HG03139 (cell line): Measurements from ENCODE around the gene TNFRSF8.
"Not testable (repeated sequence)": the region's sequence is repeated elsewhere in the genome, so short reads cannot be mapped to it uniquely, and the experiment has no call there.

ENCODE experiments used
- ATAC-seq: cut with Tn5 transposase; IDR thresholded peaks from one replicate; pipeline ENCODE4 v1.9.1; 2021; ENCODE audit not compliant: unreplicated experiment

TNFRSF8 gene

DNA sequence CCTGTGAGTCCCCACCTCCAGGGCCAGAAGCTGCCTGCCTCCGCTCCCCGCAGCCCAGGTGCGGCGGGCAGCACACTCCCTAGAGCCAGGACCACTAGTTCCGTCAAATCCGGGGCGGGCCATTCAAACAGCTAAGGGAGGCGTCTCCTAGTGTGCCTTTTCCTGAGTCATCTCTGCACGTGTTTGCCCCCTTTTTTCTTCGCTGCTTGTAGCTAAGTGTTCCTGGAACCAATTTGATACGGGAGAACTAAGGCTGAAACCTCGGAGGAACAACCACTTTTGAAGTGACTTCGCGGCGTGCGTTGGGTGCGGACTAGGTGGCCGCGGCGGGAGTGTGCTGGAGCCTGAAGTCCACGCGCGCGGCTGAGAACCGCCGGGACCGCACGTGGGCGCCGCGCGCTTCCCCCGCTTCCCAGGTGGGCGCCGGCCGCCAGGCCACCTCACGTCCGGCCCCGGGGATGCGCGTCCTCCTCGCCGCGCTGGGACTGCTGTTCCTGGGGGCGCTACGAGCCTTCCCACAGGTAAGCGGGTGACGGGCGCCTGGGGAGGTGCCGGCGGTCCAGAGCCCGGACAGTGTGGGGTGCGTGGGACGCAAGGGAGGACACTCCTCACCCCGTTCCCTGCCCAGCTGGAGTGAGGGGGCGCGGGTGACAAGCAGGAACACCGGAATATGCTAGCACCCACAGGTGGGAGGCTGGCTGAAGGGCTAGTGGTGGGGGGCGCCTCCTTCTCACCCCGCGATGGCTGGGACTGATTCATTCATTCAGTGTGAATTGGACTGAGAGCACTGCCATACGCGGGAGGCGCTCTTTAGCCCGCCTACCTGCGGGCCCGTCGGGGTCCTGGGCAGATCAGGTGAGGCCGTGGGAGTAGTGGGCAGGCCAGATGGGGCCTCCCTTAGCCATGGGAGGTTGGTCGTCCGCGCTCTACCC, at the start of gene TNFRSF8:
Gene TNFRSF8, plus strand, starts transcription at position 163 of the 932 bp plus-strand sequence. Its CDS starts 296 bp downstream, at position 459.
- ATAC-seq: no peak

DNA sequence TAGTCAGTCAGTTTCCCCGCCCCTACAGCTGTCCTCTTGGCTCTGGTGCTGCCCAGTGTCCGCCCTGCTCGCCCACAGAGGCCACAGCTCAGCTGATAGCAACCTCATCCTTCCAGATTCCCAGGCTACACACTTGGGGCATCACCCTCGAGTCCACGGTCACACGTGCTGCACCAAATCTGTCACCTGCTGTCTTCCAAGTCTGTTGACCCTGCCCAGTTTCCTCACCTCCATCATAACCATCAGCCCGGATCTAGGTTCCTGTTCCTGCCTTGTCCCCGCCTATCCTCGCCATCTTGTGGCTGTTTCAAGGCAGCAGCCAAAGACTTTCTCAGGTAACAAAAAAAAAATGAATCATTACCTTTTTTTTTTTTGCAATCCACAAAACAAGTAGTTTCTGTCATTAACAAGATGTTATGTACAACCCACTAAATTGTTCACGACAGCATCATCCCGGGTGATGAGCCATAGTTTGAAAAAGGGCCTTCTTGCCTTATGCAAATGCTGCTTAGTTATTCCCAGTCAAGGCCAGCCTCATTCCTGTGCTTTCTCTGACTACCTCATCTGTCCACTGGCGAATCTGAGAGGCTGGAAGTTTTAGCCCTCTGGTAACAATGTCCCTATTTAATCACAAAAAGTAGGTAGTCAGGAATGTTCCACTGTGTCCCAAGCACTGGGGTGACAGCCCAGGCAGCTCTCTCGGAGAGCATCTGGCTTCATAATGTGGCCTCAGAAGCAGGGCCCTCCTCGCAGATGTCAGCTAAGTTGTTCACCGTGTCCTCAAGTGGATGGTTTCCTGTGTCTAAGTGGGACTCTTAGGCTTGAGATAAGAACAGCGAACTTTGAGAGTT, 48.7 kb upstream of the TNFRSF8 start:
- no peak for ATAC-seq

DNA sequence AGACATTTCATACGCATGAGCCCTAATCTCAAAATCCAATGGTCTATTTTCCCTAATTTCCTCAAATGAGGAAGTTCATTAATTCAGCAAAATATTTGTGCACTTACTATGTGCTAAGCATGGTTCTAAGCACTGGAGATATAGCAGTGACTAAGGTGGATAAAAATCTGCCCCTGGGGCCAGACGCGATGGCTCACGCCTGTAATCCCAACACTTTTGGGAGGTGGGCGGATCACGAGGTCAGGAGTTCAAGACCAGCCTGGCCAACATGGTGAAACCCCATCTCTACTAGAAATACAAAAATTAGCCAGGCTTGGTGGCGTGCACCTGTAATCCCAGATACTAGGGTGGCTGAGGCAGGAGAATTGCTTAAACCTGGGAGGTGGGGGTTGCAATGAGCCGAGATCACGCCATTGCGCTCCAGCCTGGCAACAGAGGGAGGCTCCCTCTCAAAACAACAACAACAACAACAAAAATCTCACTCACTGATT, 48.1 kb upstream of the TNFRSF8 start:
- ATAC-seq: no peak

DNA sequence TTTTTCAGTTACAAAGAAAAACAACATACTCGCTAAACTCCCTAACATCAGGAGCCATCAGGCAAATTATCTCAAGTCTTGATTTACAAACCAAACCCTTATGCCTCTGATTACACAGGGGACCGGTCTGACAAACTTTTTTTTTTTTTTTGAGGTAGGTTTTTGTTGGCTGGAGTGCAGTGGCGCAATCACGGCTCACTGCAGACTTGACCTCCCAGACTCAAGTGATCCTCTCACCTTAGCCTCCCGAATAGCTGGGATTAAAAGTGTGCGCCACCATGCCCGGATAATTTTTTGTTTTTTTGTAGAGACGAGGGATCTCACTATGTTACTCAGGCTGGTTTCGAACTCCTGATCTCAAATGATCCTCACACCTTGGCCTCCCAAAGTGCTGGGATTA, 47.6 kb upstream of the TNFRSF8 start:
- ATAC-seq: no peak

DNA sequence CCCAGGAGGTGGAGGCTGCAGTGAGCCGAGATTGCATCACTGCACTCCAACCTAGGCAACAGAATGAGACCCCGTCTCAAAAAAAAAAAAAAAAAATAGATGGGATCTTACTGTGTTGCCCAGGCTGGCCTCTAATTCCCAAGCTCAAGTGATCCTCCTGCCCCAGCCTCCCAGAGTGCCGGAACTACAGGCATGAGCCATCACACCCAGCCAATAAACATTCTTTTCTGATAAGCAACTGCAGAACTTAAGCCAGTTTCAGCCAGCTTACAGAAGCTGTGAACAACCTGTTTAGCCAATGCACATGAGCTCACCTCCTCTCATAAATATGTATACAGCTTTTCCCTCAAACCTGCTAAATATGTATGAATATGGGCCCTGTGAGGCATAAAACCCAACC, 46.9 kb upstream of the TNFRSF8 start:
- no peak for ATAC-seq

DNA sequence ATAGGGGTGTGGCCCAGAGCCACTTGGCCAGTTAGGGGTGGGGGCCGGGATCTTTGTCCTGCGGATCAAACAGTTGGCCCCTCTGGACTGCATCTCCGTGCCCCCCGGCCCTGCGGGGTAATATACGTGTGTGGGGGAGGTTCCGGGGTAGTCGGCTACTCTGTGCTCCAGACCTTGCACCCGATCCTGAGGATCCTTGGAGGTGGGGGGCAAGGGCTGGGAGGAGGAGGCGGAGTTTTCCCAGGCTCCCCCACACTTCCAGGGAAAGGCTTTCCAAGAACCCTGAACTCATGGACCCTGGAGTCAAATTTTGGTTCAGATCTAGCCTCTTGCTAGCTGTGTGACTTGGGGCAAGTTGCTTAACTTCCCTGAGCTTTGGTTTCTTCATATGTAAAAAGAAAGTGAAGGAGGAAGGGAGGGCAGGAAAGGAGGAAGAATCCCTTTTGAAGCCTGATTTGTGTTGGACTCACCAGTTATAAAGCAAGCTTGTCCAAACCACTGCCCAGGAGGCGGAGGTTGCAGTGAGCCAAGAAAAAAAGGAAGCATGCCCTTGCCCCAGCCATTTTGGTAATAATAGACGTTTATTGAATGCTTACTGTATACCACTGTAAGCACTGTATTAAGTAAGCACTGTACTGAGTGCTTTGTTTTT, 43.1 kb upstream of the TNFRSF8 start:
- ATAC-seq: no peak

DNA sequence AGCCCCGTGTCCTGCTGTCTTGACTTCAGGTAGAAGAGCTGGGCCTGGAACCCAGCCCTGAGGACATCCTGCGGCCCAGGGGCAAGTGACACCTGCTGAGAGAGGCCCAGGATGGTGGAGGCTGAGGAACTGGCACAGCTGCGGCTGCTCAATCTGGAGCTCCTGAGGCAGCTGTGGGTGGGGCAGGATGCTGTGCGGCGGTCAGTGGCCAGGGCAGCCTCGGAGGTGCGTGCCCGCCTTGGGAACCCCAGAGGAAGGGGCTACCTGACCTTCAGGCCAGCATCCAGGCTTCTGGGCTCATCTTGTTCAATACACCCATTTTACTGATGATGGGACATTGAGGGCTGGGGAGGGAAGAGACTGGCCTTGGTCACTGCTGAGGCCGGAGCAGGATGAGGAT, 41.5 kb upstream of the TNFRSF8 start:
- ATAC-seq: no peak

DNA sequence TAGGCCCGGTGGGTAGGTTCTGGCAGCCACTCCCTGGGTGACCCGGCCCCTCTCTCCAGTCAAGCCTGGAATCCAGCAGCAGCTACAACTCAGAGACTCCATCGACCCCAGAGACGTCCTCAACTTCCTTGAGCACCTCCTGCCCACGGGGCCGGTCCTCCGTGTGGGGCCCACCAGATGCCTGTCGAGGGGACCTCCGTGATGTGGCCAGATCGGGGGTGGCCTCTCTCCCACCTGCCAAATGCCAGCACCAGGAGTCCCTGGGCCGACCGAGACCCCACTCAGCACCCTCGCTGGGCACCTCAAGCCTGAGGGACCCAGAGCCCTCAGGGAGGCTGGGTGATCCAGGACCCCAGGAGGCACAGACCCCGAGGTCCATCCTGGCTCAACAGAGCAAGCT, 41.1 kb upstream of the TNFRSF8 start:
- ATAC-seq: no peak

DNA sequence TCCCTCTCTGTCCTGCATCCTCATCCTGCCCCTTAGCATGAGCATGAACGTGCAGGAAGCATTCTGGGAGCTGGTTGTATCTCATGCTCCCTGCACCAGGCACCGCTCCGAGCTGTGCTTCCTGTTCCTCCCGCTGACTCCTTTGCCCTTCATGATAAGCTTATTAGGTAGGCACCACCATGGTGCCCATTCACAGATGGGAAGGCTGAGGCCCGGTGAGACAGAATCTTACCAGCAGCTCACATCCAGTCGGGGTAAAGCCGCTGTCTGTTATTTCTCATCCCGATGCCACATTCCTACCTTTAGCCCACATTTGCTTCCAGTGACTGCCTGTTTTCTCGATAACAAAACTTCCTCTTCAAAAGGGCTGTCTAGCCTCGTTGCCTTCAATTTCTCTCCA, 36.5 kb upstream of the TNFRSF8 start:
- ATAC-seq: no peak

DNA sequence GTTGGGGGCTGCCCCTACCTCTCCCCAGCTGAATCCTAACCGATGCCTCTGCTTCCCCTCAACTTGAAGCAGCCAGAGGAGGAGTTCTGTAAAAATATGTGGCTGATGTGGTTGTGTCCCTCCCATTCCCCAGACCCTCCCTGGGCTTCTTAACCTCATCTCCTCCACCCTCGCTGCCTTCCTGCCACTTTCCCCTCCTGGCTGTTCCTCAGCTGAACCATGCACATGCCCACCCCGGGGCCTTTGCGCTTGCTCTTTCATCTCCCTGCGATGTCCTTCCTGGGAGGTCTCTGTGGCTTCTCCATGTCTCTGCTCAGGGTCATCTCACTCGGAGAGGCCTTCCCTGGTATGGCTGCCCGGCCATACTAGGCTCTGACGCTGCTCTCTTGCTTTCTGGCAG, 34.9 kb upstream of the TNFRSF8 start:
- ATAC-seq: no peak

DNA sequence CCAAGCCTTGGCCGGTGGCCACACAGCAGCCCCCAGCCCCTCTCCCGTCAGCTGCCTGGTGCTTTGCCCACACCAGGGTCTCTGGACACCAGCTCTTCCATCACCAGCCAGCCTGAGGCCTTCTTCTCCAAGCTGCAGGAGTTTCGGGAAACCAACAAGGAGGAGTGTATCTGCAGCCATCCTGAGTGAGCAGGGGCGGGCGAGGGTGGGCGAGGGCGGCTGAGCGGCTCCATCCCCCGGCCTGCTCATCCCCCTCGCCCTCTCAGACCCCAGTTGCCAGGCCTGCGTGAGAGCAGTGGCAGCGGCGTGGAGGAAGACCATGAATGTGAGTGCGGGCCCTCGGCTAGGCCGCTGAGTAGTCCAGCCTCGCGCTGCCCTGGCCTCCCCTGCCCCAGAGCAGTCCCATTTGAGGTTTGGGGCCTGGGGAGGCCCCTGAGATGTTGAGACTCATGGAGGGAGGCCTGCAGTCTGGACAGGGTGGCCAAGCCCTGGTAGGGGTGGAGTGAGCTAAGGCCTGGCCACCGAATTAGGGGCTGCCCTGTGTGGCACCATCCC, 34.1 kb upstream of the TNFRSF8 start:
- no peak for ATAC-seq

DNA sequence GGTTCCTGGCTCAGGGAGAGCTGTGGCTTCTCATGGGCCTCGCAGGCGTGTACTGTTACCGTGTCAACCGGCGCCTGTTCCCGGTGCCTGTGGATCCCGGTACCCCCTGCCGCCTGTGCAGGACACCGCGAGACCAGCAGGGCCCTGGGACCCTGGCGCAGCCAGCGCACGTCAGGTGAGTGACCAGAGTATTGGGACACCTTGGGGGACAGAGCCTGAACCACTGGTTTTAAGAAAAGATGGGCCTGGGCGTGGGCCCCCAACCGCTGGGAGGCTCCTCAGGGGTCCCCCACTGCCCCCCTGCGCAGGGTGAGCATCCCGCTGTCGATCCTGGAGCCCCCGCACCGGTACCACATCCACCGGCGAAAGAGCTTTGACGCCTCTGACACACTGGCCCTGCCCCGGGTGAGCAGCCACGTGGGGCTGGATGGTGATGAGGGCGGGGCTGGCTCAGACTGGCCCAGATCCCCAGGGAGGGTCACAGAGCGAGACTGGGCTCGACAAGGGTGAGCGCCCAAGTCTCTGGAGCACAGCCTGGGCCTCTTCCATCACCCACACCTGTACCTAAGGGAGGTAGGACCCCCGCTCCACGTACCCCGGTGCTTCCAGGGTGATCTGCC, 33.3 kb upstream of the TNFRSF8 start:
- no peak for ATAC-seq

DNA sequence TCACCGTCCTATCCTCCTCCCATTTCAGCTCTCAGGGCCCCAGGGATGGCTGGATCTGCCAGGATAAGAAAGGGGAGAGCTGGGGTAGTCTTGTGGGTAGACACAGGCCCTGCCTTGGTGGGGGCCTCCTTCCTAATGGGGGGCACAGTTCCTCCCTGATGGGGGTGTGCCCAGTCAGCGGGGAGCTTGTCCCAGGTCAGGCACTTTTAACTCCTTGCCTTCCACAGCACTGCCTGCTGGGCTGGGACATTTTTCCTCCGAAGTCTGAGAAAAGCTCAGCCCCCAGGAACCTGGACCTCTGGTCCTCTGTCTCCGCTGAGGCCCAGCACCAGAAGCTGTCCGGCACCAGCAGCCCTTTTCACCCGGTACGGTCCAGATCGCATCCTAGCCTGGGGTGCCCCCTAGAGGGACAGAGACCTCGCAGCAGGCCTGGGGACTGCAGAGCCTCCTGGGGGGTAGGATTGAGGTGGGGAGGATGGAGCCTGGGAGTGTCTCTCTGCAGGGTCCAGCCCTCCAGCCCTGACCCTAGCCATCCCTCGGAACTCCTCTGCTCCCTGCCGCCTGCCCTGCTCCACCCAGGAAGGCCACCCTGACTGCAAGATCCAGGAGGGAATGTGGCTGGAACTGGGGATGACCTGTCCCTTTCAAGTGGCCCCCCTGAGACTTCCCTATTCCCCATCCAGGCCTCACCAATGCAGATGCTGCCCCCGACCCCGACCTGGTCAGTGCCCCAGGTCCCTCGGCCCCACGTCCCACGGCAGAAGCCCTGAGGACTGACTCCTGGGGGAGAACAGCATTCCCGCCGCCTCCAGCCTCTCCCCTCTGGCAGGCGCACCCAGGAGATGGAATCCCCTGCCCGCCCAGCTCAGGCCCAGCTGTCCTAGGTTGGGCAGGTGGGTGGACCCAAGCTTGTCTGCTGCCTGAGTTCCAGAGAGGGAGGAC, 31.8 kb upstream of the TNFRSF8 start:
- ATAC-seq: no peak

DNA sequence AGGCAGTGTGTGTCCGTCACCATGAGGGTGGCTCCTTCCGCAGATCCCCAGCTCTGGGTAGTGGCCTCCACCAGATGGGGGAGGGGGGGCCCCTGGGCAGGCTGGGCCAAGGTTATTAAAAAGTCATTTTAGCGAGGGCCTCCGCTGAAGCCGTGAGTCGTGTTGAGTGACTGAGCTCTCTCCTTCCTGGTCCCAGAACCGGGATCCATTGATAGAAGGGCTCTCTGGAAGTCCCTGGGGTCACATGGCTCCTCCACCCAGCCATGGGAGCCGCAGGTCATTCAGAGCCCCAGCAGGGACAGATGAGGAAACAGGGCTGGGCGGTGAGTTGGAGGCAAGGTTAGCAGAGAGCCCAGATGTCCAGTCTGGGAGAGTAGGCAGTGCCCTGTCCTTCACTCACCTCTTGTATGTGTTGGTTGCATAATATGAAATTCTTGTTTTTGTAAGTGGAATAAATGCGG, 30.9 kb upstream of the TNFRSF8 start:
- ATAC-seq: no peak

DNA sequence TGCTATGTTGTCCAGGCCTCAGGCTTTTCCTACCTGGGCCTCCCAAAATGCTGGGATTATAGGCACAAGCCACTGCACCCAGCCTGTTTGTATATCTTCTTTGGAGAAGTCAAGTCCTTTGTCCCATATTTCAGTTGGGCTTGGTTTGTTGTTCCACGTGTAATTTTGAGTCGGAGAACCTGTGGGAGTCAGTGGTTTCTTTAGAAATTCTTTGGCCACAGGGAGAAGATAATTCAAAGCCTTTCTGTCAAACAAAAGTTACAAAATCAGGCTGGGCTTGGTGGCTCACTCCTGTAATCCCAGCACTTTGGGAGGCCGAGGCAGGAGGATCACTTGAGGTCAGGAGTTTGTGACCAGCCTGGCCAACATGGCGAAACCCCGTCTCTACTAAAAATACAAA, 29.7 kb upstream of the TNFRSF8 start:
- not testable (repeated sequence) for ATAC-seq

DNA sequence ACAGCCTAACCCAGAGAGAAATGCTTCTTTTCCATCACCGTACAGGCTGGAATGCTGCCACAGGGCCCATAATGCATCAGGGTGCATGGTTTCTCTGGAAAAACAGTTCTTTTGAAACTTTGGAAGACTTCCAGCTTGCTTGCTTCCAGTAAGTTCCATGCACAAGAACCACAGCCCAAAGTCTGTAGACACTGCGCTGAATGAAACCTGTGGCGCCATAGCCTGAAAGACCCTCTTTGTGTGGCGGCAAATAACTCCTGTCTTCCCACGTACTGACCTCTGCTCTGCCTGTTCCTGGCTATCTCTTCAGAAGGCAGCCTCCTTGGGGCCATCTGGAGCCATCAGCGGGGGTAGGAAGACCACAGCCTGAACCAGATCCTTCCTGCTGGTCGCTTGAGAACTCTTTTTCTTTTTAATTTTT, 28.7 kb upstream of the TNFRSF8 start:
- ATAC-seq: no peak

DNA sequence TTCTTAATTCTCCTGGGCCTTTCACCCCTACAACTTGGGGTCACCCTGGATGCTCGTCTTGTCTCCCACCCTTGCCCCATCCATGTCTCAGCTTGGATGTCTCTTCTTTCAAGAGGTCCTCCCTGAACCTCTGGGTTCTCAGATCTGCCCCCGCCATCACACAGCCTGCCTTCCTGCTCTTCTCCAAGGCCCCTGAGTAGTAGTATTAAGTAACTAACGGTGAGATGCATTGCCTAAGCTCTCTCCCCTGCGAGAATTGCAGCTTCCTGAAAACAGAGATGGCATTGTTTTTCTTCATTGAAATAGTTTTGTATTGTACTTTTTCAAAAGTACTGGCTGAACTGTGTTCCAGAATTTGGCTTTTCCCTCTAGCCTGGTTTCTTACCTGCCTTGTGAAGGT, 27.8 kb upstream of the TNFRSF8 start:
- no peak for ATAC-seq

DNA sequence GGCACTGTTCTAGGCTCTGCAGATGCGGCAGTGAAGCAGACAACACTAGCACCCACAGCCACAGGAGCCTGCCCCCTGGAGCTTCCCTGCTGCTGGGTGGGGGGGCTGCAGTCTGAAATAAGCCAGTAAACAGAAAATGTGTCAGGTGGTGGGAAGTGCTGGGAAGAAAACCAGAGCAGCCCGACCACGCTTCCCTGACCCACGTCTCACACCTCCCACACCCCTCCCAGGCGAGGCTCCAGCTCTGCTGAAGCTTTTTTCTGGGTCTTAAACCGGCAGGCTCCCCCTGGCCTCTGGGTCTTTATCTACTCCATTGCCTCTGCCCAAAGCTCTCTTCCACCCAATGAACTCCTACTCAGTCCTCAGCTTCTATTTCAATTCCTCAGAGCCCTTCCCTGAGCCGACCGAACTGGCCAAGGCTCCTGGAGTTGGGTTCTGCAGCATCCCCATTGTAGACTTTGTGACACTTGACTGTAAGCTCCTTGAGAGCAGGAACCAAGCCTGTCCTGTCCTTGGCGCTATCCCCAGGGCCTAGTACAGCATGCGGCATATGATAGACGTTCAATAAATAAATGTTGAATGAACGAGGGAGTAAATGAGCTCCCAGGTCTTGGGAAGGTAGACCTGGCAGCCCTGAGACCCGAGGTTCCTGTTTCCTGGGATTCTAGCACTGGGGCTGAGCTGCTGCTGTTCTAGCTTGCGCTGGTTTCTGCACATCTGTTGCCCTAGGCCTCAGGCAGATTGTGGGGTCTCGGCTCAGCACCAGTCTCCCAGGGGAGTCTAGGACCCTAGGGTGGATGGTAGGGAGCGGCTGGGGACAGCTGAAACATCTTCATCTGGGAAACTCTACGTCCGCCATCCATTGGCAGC, 25.4 kb upstream of the TNFRSF8 start:
- ATAC-seq: no peak
